Natural killer cell (primary cell): ENCODE results near the gene CYP2W1. TPM values are rescaled to one million over a fixed set of nuclear protein-coding genes. Genes with fewer than 3 reads are reported as not detected.
"Not testable (repeated sequence)": the region's sequence is repeated elsewhere in the genome, so short reads cannot be mapped to it uniquely, and the experiment has no call there.

ENCODE experiments used
- ATAC-seq, 3 donors: fragments of 150-1000 bp in 2 of 3; fragments of 200-7000 bp in 1 of 3; cut with Tn5 transposase; 1 replicate in 1 of 3; 2 replicates in 2 of 3; pipeline ENCODE4 v1.10.0; 2021; ENCODE audit warnings: mild to moderate bottlenecking in 2 of 3, moderate library complexity in 2 of 3
- DNase-seq, 2 donors: peaks; one replicate each; pipeline versions ENCODE4 v3.0.0 to v3.0.0-alpha.2; 2013 to 2021; ENCODE audit warnings: mixed read lengths in 1 of 2
- H3K27ac ChIP-seq: one replicate; pipeline ENCODE4 v1.5.1; 2013; ENCODE audit warnings: mild to moderate bottlenecking, low read length
- H3K27me3 ChIP-seq: one replicate; pipeline ENCODE4 v1.6.1; 2013; ENCODE audit warnings: low read length; ENCODE audit not compliant: control insufficient read depth, insufficient read depth
- H3K36me3 ChIP-seq: one replicate; pipeline ENCODE4 v1.6.1; 2013; ENCODE audit warnings: low read length; ENCODE audit not compliant: control insufficient read depth, insufficient read depth
- H3K4me1 ChIP-seq: one replicate; pipeline ENCODE4 v1.6.1; 2013; ENCODE audit warnings: low read length; ENCODE audit not compliant: control insufficient read depth, insufficient read depth
- H3K4me3 ChIP-seq: one replicate; pipeline ENCODE4 v1.5.1; 2013; ENCODE audit warnings: low read length
- H3K9me3 ChIP-seq: one replicate; pipeline ENCODE4 v1.6.1; 2013; ENCODE audit warnings: low read length; ENCODE audit not compliant: control insufficient read depth, insufficient read depth
- H3K27ac Mint-ChIP-seq, 2 donors: one replicate each; pipeline ENCODE4 v1.8.0; 2022; ENCODE audit warnings: mild to moderate bottlenecking in 2 of 2, mixed read lengths in 2 of 2, moderate library complexity in 1 of 2
- H3K27me3 Mint-ChIP-seq, 2 donors: one replicate each; pipeline ENCODE4 v1.8.0; 2022; ENCODE audit warnings: low read depth in 2 of 2, mixed read lengths in 2 of 2
- H3K36me3 Mint-ChIP-seq: one replicate; pipeline ENCODE4 v1.8.0; 2022; ENCODE audit warnings: mixed read lengths
- H3K4me1 Mint-ChIP-seq, 2 donors: one replicate each; pipeline ENCODE4 v1.8.0; 2022; ENCODE audit warnings: mixed read lengths in 2 of 2
- H3K4me3 Mint-ChIP-seq: one replicate; pipeline ENCODE4 v1.8.0; 2022; ENCODE audit warnings: mild to moderate bottlenecking, moderate library complexity, mixed read lengths
- H3K9me3 Mint-ChIP-seq, 2 donors: one replicate each; pipeline ENCODE4 v1.8.0; 2022; ENCODE audit warnings: mixed read lengths in 2 of 2
- WGBS: methylation state at CpG from one replicate; pipeline ENCODE4 v1.1.7; 2013; ENCODE audit warnings: missing lambda C conversion rate; ENCODE audit not compliant: insufficient coverage; 5-methylcytosine and 5-hydroxymethylcytosine counted together
- intact Hi-C: fragments of 100-400 bp; cut with micrococcal nuclease; formaldehyde crosslinking; loops from one replicate; pipeline ENCODE4 v1.14.2; 2022
- total RNA-seq, 4 donors: library from RNA; stranded (reverse); fragments of 120-200 nt in 1 of 4; gene quantifications; one replicate each; pipeline versions ENCODE4 v1.2.3 to v1.2.4, GENCODE V29; 2013 to 2022
- TF ChIP-seq, protein P1 (sequence below): fragments of 200-600 bp; IDR thresholded peaks from one replicate; pipeline ENCODE4 v1.8.0; 2022; ENCODE audit warnings: antibody characterized with exemption

CYP2W1 gene
- total RNA-seq, 3 donors from 2014 or later (not counting 1 experiment from before 2014, with no cell fraction given): not detected

DNA sequence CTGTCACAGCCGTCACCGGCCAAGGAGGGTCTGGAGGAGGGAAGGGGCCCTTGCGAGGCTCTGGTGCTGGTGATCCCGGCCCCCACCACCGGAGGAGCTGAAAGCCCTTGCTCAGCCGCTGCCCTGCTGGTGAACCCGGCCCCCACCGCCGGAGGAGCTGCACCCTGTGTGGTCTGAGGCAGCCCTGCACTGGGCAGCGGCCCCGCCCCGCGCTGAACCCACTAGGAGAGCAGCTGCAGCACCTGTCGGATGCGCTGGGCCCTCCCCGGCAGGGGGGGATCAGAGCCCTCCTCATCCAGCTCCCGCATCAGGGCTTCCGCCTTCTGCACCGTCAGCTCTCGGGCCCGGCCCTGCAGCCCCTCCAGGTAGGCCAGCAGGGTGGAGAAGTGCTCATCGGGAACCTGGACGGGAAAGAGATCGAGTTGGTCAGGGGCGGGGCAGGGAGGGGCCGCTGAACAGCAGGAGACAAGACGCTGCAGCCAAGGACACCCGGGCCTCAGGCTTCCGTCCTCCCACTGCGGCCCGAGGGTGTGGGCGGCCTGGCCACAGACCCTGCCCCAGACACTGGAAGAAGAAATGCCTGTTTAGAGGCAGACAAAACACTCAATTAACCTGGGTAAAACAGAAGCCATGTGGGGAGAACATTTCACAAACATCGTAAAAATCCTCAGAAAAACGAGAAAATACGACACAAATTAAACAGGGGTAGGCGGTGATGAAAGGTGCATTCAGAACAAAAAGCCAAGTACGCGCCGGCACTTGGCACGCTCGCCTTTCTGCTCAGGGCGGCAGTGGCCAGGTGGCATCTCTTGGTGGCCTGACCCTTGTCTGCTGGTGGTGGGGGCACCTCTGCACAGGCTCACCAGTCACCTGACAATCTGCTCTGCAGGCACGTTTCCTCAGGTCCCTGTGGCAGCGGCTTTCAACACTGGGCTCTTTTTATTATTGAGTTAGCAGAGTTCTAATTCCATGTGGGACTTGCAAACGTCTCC is 14.7 kb downstream of the CYP2W1 start:
- WGBS: 95% methylated on average over 45 of the region's 45 CpGs
- no peaks in the 10 kb centered on the region for H3K36me3 ChIP-seq
- no peaks in the 10 kb centered on the region for H3K27me3 ChIP-seq
- Mint-ChIP-seq H3K27me3 (no peaks in the 10 kb centered on the region), H3K4me1 (peaks cover 5 to 18% of the 10 kb centered on the region in 2 donors), H3K27ac (no peak overlapping the region), H3K9me3 (no peaks in the 10 kb centered on the region), H3K36me3 (no peaks in the 10 kb centered on the region), H3K4me3 (no peak overlapping the region)
- TF ChIP-seq, protein P1, sequence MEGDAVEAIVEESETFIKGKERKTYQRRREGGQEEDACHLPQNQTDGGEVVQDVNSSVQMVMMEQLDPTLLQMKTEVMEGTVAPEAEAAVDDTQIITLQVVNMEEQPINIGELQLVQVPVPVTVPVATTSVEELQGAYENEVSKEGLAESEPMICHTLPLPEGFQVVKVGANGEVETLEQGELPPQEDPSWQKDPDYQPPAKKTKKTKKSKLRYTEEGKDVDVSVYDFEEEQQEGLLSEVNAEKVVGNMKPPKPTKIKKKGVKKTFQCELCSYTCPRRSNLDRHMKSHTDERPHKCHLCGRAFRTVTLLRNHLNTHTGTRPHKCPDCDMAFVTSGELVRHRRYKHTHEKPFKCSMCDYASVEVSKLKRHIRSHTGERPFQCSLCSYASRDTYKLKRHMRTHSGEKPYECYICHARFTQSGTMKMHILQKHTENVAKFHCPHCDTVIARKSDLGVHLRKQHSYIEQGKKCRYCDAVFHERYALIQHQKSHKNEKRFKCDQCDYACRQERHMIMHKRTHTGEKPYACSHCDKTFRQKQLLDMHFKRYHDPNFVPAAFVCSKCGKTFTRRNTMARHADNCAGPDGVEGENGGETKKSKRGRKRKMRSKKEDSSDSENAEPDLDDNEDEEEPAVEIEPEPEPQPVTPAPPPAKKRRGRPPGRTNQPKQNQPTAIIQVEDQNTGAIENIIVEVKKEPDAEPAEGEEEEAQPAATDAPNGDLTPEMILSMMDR: no peak
- peaks cover 31% of the 10 kb centered on the region for H3K4me1 ChIP-seq
- no peaks in the 10 kb centered on the region for H3K9me3 ChIP-seq
- no peak overlapping the region for H3K27ac ChIP-seq
- ATAC-seq (no peak), DNase-seq (no peak)
- no peak overlapping the region for H3K4me3 ChIP-seq
- intact Hi-C loops: no loop called here

DNA sequence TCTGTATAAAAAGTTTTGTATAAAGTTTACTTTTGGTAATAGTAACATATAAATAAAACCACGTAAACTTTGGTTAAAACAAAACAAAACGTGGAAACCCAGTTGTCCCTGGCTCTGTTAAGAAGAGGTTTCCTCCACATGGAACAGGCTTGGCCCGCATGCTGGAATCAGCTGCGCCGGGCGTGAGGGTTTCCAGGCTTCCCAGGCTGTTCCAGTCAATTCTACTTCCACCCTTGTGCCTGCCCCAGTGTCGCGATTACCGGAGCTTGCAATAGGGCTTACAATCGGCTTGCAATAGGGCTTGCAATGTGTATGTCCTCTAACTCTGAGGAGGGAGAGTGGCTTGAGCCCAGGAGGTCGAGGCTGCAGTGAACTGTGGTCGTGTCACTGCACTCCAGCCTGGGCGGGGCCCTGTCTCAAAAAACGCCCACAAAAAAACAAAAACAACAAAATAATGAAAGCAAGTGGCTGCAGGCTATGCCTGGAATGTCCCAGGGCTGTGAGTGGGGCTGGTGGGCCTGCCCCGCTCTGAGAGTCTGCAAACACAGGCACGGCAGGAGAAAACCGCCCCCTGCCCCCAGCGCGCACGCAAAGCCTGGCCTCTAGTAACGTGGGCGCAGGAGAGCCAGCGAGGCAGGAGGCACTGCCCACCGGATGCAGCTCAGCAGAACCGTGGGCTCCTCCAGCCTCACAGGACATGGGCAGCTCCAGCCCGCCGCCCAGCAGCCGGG is 16.3 kb downstream of the CYP2W1 start:
- H3K4me3 ChIP-seq: no peak overlapping the region
- no peaks in the 10 kb centered on the region for H3K36me3 ChIP-seq
- H3K4me1 ChIP-seq: peaks cover 21% of the 10 kb centered on the region
- DNase-seq (no peak), ATAC-seq (no peak)
- Mint-ChIP-seq H3K9me3 (no peaks in the 10 kb centered on the region), H3K4me3 (no peak overlapping the region), H3K27ac (no peak overlapping the region), H3K4me1 (peaks cover 0 to 10% of the 10 kb centered on the region in 2 donors), H3K27me3 (no peaks in the 10 kb centered on the region), H3K36me3 (no peaks in the 10 kb centered on the region)
- no peaks in the 10 kb centered on the region for H3K9me3 ChIP-seq
- TF ChIP-seq, protein P1: no peak
- intact Hi-C loops: no loop called here
- H3K27me3 ChIP-seq: no peaks in the 10 kb centered on the region
- 95% methylated on average over 28 of the region's 28 CpGs for WGBS
- no peak overlapping the region for H3K27ac ChIP-seq

DNA sequence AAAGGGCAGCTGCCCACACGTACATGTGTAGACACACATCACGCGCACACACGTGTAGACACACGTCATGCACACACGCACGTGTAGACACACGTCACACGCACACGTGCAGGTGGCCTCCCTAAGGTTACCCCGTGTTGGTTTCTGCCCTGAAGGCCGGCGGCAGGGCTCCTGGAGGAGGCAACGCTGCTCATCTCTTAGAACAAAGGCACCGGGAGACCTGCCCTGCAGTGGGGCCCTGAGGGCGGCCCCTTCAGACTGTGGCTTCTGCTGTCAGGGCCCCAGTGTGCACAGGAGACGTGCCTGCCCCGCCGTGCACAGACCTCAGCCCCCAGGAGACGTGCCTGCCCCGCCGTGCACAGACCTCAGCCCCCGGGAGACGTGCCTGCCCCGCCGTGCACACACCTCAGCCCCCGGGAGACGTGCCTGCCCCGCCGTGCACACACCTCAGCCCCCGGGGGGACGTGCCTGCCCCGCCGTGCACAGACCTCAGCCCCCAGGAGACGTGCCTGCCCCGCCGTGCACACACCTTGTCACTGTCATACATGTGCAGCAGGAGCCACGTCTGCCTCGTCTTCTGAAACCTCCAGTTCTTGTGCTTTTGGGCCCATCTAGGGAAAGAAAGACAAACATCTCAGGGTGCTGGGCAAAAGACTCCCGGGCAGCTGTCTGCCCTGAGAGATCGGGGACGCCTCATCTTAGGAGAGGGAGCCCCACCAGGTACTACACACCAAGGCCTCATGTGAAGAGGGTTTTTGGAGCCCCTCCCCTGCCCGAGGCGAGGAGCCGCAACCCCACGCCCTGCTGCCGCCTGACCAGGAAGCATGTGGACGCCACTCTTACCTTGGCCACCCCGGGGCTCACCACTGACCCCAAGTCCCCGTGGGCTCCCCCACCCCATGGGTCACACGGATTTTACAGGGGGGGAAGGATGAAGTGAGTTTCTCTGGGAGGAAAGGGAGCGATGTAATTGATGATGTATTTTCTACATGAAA is 17.3 kb downstream of the CYP2W1 start:
- H3K27ac ChIP-seq: no peak overlapping the region
- H3K36me3 ChIP-seq: no peaks in the 10 kb centered on the region
- H3K27me3 ChIP-seq: no peaks in the 10 kb centered on the region
- Mint-ChIP-seq H3K4me3 (no peak overlapping the region), H3K27ac (peak overlapping the region in 1 of 2 donors; percentile 77), H3K36me3 (no peaks in the 10 kb centered on the region), H3K27me3 (no peaks in the 10 kb centered on the region), H3K4me1 (peaks cover 0 to 10% of the 10 kb centered on the region in 2 donors), H3K9me3 (no peaks in the 10 kb centered on the region)
- H3K4me1 ChIP-seq: peaks cover 21% of the 10 kb centered on the region
- H3K9me3 ChIP-seq: no peaks in the 10 kb centered on the region
- WGBS: 78% methylated on average over 51 of the region's 52 CpGs
- intact Hi-C loops: no loop called here
- ATAC-seq (no peak), DNase-seq (no peak)
- TF ChIP-seq, protein P1: no peak
- H3K4me3 ChIP-seq: no peak overlapping the region

DNA sequence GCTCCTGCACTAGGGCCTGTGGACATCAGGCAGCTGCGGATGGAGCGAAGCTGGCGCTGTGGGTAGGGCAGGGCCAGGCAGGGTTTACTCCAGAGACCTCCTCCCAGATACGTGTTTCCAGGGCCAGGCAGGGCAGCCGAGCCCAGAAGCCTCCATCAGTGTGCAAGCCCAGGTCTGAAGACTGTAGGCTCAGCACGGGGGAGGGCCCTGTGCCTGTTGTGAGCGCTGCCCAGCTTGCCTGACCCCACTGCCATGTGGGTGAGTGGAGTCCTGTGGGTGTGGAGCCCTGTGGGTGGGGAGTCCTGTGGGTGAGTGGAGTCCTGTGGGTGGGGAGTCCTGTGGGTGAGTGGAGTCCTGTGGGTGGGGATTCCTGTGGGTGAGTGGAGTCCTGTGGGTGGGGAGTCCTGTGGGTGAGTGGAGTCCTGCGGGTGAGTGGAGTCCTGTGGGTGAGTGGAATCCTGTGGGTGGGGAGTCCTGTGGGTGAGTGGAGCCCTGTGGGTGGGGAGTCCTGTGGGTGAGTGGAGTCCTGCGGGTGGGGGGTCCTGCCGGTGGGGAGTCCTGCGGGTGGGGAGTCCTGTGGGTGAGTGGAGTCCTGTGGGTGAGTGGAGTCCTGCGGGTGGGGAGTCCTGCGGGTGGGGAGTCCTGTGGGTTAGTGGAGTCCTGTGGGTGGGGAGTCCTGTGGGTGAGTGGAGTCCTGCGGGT is 18.2 kb downstream of the CYP2W1 start:
- Mint-ChIP-seq H3K27ac (peak overlapping the region; percentile 16 to 77), H3K4me1 (peaks cover 4 to 14% of the 10 kb centered on the region in 2 donors)
- H3K27ac ChIP-seq, H3K27me3 ChIP-seq, H3K9me3 Mint-ChIP-seq, DNase-seq, H3K36me3 Mint-ChIP-seq, H3K4me3 ChIP-seq, H3K9me3 ChIP-seq, H3K36me3 ChIP-seq, intact Hi-C loops, H3K4me3 Mint-ChIP-seq, H3K27me3 Mint-ChIP-seq: not testable (repeated sequence)
- peak; percentile 31 to 72 (median 68) for ATAC-seq
- WGBS: 81% methylated on average over 14 of the region's 14 CpGs
- peaks cover 15% of the 10 kb centered on the region for H3K4me1 ChIP-seq

DNA sequence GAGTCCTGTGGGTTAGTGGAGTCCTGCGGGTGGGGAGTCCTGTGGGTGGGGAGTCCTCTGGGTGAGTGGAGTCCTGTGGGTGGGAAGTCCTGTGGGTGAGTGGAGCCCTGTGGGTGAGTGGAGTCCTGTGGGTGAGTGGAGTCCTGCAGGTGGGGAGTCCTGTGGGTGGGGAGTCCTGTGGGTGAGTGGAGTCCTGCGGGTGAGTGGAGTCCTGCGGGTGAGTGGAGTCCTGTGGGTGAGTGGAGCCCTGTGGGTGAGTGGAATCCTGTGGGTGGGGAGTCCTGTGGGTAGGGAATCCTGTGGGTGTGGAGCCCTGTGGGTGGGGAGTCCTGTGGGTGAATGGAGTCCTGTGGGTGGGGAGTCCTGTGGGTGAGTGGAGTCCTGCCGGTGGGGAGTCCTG is 19.0 kb downstream of the CYP2W1 start:
- H3K27ac ChIP-seq, DNase-seq, H3K4me1 ChIP-seq, H3K36me3 Mint-ChIP-seq, intact Hi-C loops, H3K9me3 Mint-ChIP-seq, H3K36me3 ChIP-seq, H3K27me3 ChIP-seq, H3K27me3 Mint-ChIP-seq, H3K4me3 Mint-ChIP-seq, H3K9me3 ChIP-seq, ATAC-seq, H3K4me3 ChIP-seq, H3K27ac Mint-ChIP-seq: not testable (repeated sequence)
- peaks cover 4 to 15% of the 10 kb centered on the region in 2 donors for H3K4me1 Mint-ChIP-seq
- WGBS: 83% methylated on average over 3 of the region's 4 CpGs
